Esophagus squamous epithelium (tissue), 5 donors: Measurements from ENCODE around the gene GALK2. TPM values are rescaled to one million over a fixed set of nuclear protein-coding genes. Genes with fewer than 3 reads are reported as not detected.
A peak's percentile ranks its signal among the peaks of the same experiment; 100 is the strongest.

Experiments
- DNase-seq: peaks from one replicate; lab custom pipeline; 2025; lab: John Stamatoyannopoulos, UW
- H3K27ac ChIP-seq, 4 donors: fragments of 200-600 bp; sonication (generic); one replicate each; pipeline ENCODE4 v1.5.1; 2016 to 2019; ENCODE audit warnings: mild to moderate bottlenecking in 1 of 4
- H3K27me3 ChIP-seq, 4 donors: fragments of 200-600 bp; sonication (generic); 1 replicate in 3 of 4; 2 replicates in 1 of 4; pipeline versions ENCODE4 v1.5.1 to v1.6.0; 2017 to 2021; ENCODE audit warnings: antibody characterized with exemption in 1 of 4
- H3K36me3 ChIP-seq, 3 donors: fragments of 200-600 bp; sonication (generic); one replicate each; pipeline ENCODE4 v1.5.1; 2016 to 2019
- H3K4me1 ChIP-seq, 3 donors: fragments of 200-600 bp; sonication (generic); one replicate each; pipeline ENCODE4 v1.5.1; 2017 to 2019
- H3K4me3 ChIP-seq, 4 donors: fragments of 200-600 bp; sonication (generic); 1 replicate in 3 of 4; 2 replicates in 1 of 4; pipeline ENCODE4 v1.5.1; 2016 to 2019; ENCODE audit warnings: mild to moderate bottlenecking in 2 of 4, moderate library complexity in 1 of 4
- H3K9me3 ChIP-seq, 3 donors: fragments of 200-600 bp; sonication (generic); one replicate each; pipeline ENCODE4 v1.5.1; 2016 to 2019
- CTCF ChIP-seq, 6 experiments: fragments of 450-650 bp in 4 of 6; fragments of 200-600 bp in 2 of 6; sonication (generic) in 2 of 6; IDR thresholded peaks; one replicate each; pipeline ENCODE4 v1.5.1; 2016 to 2019; ENCODE audit warnings: antibody characterized with exemption in 6 of 6, mild to moderate bottlenecking in 4 of 6, moderate library complexity in 4 of 6
- POLR2A ChIP-seq, 4 donors: fragments of 450-650 bp; IDR thresholded peaks; one replicate each; pipeline ENCODE4 v1.6.1; 2017; ENCODE audit warnings: antibody characterized with exemption in 4 of 4, mild to moderate bottlenecking in 4 of 4, moderate library complexity in 3 of 4
- WGBS, 2 donors: methylation state at CpG; one replicate each; pipeline ENCODE4 v1.1.5; 2018; 5-methylcytosine and 5-hydroxymethylcytosine counted together
- intact Hi-C: fragments of 100-400 bp; cut with DNase I; formaldehyde crosslinking; loops from one replicate; pipeline ENCODE4 v1.15.0; 2022
- total RNA-seq, 4 donors: library from RNA; depleted of rRNA; stranded (reverse); fragments of >200 nt; gene quantifications; one replicate each; pipeline ENCODE4 v1.1.0, GENCODE V29; 2016
- donor health status: DM: yes; HTN: yes; CAD: no.

The GALK2 gene
- total RNA-seq, 4 donors from 2014 or later: 7.2 to 30.5 (median 21.4) TPM

- Histone ChIP-seq H3K4me1 (no peaks in the 10 kb centered on the region), H3K27ac (peak overlapping the region in 1 of 4 donors; percentile 9), H3K4me3 (no peak overlapping the region), H3K9me3 (no peaks in the 10 kb centered on the region), H3K36me3 (peaks cover 0 to 63% (median 3%) of the 10 kb centered on the region in 3 donors), H3K27me3 (no peaks in the 10 kb centered on the region)
- 57 to 63% methylated on average over 2 of the region's 2 CpGs for WGBS, 2 donors
- TF ChIP-seq POLR2A (IDR thresholded peaks at IDR 0.05): no peak
- TF ChIP-seq CTCF (IDR thresholded peaks at IDR 0.05): no peak
- intact Hi-C loops: no loop called here
- DNase-seq: no peak
These were observed 118.3 kb downstream of the GALK2 start for GRCh38 chr15:49288391-49288790.

- Histone ChIP-seq H3K27me3 (no peaks in the 10 kb centered on the region), H3K4me3 (no peak overlapping the region), H3K9me3 (no peaks in the 10 kb centered on the region), H3K36me3 (peaks cover 0 to 59% (median 2%) of the 10 kb centered on the region in 3 donors), H3K27ac (no peak overlapping the region), H3K4me1 (no peaks in the 10 kb centered on the region)
- no peak for TF ChIP-seq POLR2A (IDR thresholded peaks at IDR 0.05)
- TF ChIP-seq CTCF (IDR thresholded peaks at IDR 0.05): no peak
- intact Hi-C loops: no loop called here
- DNase-seq: no peak
- WGBS, 2 donors: 0 to 50% methylated on average over 1 of the region's 1 CpG
These were observed 120.1 kb downstream of the GALK2 start for GRCh38 chr15:49290191-49290590.

GRCh38 chr15:49293941-49294340 lies 123.9 kb downstream of the GALK2 start:
- Histone ChIP-seq H3K27ac (no peak overlapping the region), H3K4me3 (no peak overlapping the region), H3K9me3 (no peaks in the 10 kb centered on the region), H3K36me3 (peaks cover 0 to 55% (median 0%) of the 10 kb centered on the region in 3 donors), H3K27me3 (no peaks in the 10 kb centered on the region), H3K4me1 (no peaks in the 10 kb centered on the region)
- intact Hi-C loops: no loop called here
- TF ChIP-seq CTCF (IDR thresholded peaks at IDR 0.05) (no peak), POLR2A (IDR thresholded peaks at IDR 0.05) (no peak)
- DNase-seq: no peak

GRCh38 chr15:49296258-49296657 lies 126.2 kb downstream of the GALK2 start:
- WGBS, 2 donors: 91 to 95% methylated on average over 1 of the region's 1 CpG
- no peaks in the 10 kb centered on the region for H3K9me3 ChIP-seq
- H3K4me3 ChIP-seq: no peak overlapping the region
- no peaks in the 10 kb centered on the region for H3K4me1 ChIP-seq
- intact Hi-C loops: no loop called here
- no peaks in the 10 kb centered on the region for H3K27me3 ChIP-seq
- H3K27ac ChIP-seq: no peak overlapping the region
- no peak for DNase-seq
- peaks cover 0 to 39% (median 0%) of the 10 kb centered on the region in 3 donors for H3K36me3 ChIP-seq
- TF ChIP-seq POLR2A (IDR thresholded peaks at IDR 0.05): no peak
- no peak for TF ChIP-seq CTCF (IDR thresholded peaks at IDR 0.05)

- no peak overlapping the region for H3K4me3 ChIP-seq
- DNase-seq: no peak
- H3K9me3 ChIP-seq: no peaks in the 10 kb centered on the region
- intact Hi-C loops: no loop called here
- peaks cover 0 to 33% (median 0%) of the 10 kb centered on the region in 3 donors for H3K36me3 ChIP-seq
- no peaks in the 10 kb centered on the region for H3K4me1 ChIP-seq
- H3K27ac ChIP-seq: no peak overlapping the region
- WGBS, 2 donors: 94 to 100% methylated on average over 1 of the region's 1 CpG
- no peaks in the 10 kb centered on the region for H3K27me3 ChIP-seq
- TF ChIP-seq POLR2A (IDR thresholded peaks at IDR 0.05) (no peak), CTCF (IDR thresholded peaks at IDR 0.05) (no peak)
These were observed 127.5 kb downstream of the GALK2 start for GRCh38 chr15:49297584-49297983.
